Epidermal melanocyte (primary cell): ENCODE data around the gene NDUFAF2.
"Not testable (repeated sequence)": the region's sequence is repeated elsewhere in the genome, so short reads cannot be mapped to it uniquely, and the experiment has no call there.

Experiments used
- DNase-seq: peaks from one replicate; pipeline ENCODE4 v3.0.0; 2011; ENCODE audit warnings: low spot score; ENCODE audit not compliant: insufficient read length

Gene NDUFAF2

DNA sequence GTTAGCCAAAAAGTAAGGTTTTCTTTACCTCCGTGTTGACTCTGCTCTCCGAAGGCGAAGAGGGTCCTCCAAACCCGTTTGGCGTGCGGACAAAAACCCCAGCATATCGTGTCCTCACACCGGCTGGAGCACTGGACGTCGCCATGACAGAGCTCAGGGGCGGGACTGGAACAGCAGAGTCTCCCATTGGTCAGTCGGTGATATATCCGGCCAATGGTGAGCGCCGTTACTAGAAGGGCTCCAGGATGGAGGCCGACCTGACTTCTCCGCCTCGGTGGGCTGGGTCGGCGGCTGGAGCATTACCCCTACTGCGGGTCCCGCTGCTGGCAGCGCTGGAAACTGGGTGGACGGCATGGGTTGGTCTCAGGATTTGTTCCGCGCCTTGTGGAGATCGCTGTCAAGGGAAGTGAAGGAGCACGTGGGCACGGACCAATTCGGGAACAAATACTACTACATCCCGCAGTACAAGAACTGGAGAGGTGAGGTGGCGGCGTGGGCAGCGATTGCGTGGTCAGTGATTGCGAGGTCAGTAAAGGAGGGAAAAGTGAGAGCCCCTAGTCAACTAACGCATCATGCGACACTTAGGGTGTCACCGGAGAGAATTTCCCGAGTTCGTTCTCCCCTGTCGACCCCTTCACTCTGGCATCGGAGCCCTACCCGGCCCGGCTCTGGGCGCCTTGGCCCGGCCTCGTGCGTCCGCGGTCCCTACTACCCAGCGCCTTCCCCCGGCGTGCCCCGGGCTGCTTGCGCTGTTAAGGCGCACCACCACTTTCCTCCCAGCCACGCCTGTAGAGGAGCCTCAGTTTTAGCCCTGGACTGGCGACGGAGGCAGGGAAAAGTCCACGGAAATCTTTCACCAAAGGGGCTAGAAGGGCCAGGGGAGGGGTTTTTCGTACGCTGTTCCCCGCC lies at the start of gene NDUFAF2, which contains the start of gene ERCC8:
Gene NDUFAF2 (plus strand): TSS at position 302 of the 909 bp plus-strand sequence. CDS start 51 bp downstream, at position 353.
Gene ERCC8 (minus strand): TSS at position 167 of the 909 bp plus-strand sequence. CDS start 62 bp downstream, at position 105.
- peak; percentile 95 for DNase-seq

GRCh38 chr5:60896991-60897390 lies 48.0 kb upstream of the NDUFAF2 start:
- DNase-seq = no peak

- DNase-seq = no peak
Observed at GRCh38 chr5:60903356-60903755, 41.6 kb upstream of the NDUFAF2 start.

DNA sequence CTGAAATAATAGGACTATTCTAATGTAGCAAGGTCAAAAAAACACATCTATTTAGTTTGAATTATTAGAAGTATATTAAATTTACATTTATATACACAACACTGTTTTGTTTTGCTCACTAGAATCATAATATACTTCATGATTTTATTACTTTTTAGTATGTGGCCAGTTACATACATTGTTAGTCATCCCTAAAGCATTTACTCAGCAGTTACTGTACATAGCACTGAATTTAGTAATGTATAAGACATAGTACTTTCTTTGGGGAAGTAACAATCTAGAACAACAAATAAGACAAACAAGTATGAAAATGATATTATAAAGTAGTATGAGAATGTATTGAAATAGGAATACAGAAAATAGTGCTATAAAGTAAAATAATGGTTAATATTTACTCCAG lies 28.4 kb upstream of the NDUFAF2 start:
- no peak for DNase-seq

DNA sequence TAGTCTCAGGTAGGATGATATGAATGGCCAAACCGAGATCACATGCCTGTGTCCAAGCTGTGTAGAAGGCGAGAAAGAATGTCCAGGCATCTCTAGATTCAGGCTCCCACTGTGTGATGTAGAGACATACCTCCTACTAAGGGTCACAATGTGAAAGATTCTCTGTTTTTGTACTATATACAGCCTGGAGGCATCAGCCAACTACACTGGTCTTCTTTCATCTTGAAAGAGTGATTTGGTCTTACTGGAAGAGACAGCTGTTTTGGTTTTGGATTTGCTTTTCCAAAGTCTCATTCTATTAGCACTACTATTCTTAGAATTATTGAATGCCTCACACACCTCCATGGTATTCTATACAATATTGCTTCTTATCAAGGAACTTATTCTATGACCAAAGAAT lies 26.5 kb upstream of the NDUFAF2 start:
- DNase-seq = no peak

DNA sequence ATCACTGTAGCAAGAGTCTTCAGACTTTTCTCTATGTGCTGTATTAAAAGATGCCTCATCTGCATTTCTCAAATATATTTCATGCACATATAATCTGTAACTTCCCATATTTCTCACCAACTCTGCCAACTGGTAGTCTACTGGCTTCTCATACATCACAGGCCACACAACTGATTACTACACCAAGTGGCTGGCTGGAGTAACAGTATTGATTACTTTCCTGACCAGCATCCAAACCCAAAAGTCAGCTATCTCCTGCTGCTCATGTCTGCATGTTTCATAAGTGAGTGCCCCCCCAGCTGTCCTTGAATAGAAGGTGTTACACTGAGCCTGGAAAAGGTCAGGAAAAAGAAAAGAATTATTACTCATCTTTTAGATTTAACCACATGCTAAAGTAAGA lies 17.6 kb upstream of the NDUFAF2 start:
- DNase-seq = no peak

DNA sequence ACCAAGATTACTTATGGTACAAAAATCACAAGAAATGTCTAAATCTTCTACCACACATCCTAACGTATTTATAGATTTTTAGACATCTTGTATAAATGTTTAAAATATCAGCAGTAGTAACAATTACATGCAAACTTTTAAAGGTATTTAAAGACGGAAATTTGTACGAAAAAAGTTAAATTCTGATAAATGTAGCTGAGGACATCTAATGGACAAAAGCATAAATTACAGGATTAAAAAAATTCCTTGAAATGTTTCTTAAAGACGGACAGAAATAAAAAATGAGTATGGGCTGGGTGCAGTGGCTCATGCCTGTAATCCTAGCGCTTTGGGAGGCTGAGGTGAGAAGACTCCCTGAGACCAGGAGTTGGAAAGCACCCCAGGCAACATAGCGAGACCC lies 16.0 kb upstream of the NDUFAF2 start:
- DNase-seq = no peak

DNA sequence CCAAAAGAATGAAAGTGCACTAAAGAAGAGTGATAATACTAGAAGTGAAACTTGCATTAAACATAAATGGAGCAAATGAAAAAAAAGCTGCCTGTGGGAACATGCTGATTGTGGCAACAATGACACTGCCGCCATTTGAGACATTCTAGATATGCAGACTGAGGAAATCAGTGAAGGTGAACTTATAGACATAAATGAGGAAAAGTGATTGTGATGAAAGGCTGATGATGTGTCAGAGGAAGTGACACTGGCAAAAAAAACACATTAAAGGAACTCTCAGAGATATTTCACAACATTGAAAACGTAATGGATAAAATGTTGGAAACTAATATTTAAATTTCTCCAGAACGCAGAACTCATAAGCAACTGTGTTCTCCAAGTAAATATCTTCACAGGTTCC lies 1.4 kb upstream of the NDUFAF2 start:
- DNase-seq = no peak

DNA sequence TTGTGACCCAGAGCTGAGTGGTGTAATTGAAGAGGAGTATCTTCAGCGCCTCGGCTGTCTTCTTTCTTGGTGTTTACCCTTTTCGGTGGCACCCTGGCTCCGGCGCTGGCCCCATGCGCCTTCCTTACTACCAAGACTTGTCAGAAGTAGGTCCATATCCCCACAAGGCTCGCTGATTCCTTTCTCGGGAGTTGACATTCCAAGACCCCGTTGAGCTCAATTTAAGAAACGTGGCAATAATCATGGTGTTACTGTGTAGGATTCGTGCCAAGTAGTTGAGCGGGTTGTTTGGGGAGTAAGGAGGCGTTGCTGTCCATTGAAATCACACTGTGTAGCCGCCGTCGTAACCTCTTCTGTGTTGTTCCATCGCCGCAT lies 795 bp downstream of the NDUFAF2 start:
- no peak for DNase-seq

DNA sequence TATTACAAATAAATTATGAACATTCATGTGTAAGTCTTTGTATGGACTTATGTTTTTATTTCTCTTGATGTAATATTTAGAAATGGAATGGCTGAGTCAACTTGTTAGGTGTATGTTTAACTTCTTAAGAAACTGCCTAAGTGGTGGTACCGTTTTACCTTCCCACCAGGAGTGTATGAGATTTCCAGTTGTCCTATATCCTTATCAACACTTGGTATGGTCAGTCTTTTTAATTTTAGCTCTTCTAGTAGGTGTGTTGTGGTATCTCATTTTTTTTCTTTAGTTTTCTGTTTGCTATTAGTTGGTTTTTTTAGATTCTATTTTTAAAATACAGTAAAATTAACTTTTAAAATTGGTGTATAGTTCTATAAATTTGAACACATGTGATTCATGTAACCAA lies 3.7 kb downstream of the NDUFAF2 start:
- DNase-seq = no peak

- DNase-seq = no peak
Observed at GRCh38 chr5:60955239-60955638, 10.2 kb downstream of the NDUFAF2 start.

DNA sequence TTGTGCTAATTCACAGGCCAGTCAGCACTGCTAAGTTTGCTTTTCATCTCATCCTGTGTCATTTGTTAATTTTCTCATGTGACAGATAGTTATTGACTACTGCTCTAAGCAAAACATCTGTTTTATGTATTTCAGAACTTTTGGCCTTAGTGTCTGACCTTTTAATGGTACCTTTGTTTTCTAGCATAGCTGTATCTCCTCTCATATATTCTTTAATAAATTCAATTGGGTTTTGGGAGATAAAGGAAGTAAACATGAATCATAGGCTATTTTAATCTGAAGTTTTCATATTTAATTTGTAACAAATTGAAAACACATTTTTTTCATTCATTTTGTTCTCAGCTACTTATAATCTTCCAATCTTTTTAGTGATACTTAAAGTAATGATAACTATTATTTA lies 13.1 kb downstream of the NDUFAF2 start:
- DNase-seq = no peak

GRCh38 chr5:60958712-60959111 lies 13.7 kb downstream of the NDUFAF2 start:
- DNase-seq = no peak

DNA sequence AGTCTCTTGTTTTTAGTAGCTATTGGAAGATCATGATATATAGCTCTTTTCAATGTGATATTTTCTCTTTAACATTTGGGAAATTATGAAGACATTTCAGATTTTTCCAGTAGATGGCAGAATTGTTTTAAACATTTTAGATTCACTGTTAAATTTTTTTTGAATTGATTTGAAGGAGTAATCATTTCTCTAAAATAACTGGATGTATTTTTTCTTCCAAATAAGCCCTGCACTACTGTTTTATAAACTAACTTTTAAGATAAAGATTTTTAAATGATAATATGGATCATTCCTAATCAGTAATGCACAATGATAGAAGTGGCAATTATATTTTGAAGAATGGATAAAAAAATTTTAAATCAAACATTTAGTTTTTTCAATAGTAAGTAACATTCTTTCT lies 14.2 kb downstream of the NDUFAF2 start:
- DNase-seq = no peak

- no peak for DNase-seq
Observed at GRCh38 chr5:60960591-60960990, 15.6 kb downstream of the NDUFAF2 start.

GRCh38 chr5:60961685-60962084 lies 16.7 kb downstream of the NDUFAF2 start:
- no peak for DNase-seq

DNA sequence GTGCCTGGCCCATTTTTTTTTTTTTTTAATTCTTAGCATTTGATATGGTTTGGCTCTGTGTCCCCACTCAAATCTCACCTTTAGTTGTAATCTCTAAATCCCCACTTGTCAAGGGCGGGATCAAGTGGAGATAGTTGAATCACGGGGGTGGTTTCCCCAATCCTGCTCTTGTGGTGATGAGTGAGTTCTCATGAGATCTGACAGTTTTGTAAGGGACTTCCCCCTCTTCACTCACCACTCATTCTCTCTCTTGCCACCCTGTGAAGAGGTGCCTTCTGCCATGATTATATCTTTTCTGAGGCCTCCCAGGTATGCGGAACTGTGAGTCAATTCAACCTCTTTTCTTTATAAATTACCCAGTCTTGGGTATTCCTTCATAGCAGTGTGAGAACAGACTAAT lies 27.2 kb downstream of the NDUFAF2 start:
- no peak for DNase-seq

GRCh38 chr5:60977956-60978737 lies 33.1 kb downstream of the NDUFAF2 start:
- no peak for DNase-seq

DNA sequence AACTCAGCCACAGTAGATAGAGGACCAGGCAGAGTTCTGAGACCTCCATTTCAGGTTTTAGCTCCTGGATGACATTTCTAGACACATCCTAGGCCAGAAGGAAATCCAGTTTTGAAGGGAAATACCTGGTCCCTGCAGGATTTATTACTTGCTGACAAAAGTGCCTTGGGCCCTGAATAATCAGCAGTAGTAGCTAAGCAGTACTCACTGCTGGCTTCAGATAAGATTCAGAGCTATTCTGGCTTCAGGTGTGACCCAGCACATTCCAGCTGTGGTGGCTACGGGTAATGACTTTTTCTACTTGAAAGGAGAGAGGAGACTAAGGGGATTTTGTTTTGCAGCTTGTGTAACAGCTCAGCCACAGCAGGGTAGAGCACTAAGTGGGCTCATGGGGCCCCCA lies 34.0 kb downstream of the NDUFAF2 start:
- no peak for DNase-seq

DNA sequence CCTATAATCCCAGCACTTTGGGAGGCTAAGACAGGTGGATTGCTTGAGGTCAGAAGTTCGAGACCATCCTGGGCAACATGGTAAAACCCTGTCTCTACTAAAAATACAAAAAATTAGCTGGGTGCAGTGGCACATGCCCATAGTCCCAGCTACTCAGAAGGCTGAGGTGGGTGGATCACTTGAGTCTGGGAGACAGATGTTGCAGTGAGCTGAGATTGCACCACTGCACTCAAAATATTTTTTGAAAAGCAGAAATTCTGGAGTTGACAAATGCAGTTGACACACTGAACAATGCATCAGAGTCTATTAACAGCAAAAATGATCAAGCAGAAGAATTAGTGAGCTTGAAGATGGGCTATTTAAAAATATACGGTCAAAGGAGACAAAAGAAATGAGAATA lies 35.5 kb downstream of the NDUFAF2 start:
- no peak for DNase-seq

DNA sequence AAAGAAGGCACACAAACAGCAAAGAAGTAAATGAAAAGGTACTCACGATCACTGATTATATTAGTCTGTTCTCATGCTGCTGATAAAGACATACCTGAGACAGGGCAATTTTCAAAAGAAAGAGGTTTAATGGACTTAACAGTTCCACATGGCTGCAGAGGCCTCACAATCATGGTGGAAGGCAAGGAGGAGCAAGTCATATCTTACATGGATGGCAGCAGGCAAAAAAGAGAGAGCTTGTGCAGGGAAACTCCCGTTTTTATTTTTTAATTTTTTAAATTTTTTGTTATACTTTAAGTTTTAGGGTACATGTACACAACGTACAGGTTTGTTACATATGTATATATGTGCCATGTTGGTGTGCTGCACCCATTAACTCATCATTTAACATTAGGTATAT lies 37.1 kb downstream of the NDUFAF2 start:
- DNase-seq = not testable (repeated sequence)

DNA sequence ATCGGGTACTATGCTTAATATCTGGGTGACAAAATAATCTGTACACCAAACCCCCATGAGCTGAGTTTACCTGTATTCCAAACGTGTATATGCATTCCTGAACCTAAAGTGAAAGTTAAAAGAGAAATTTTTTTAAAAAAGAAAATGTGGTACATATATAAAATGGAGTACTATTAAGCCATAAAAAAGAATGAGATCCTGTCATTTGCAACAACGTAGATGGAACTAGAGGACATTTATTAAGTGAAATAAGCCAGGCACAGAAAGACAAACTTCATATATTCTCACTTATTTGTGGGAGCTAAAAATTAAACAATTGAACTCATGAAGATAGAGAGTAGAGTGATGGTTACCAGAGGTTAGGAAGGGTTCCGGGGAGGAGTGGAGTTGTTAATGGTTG lies 44.8 kb downstream of the NDUFAF2 start:
- no peak for DNase-seq
